ENCODE data around the gene SMPD4.
"Not testable (repeated sequence)": the region's sequence is repeated elsewhere in the genome, so short reads cannot be mapped to it uniquely, and the experiment has no call there.

- not testable (repeated sequence) for TF ChIP-seq POLR2A, CTCF (IDR thresholded peaks at IDR 0.05)
Measured at GRCh38 chr2:130138841-130139251, 42.6 kb downstream of the SMPD4 start.

All from thyroid gland (tissue), 4 donors.